ENCODE measurements around the gene ABTB2. TPM values are rescaled to one million over a fixed set of nuclear protein-coding genes. Genes with fewer than 3 reads are reported as not detected.

The ABTB2 gene
- polyA plus RNA-seq, 1 donor, result 8.3 TPM

- DNase-seq (ENCODE audit: low read depth), result no peak
These were observed 207.2 kb downstream of the ABTB2 start for GRCh38 chr11:34150494-34151151.

- DNase-seq (ENCODE audit: low read depth), result no peak
These were observed 208.0 kb downstream of the ABTB2 start for GRCh38 chr11:34149786-34150185.

- DNase-seq (ENCODE audit: low read depth), result no peak
These were observed 208.5 kb downstream of the ABTB2 start for GRCh38 chr11:34149274-34149673.

GRCh38 chr11:34148504-34149165, 209.2 kb downstream of the ABTB2 start:
- DNase-seq (ENCODE audit: low read depth), result no peak

GRCh38 chr11:34147581-34147980, 210.2 kb downstream of the ABTB2 start:
- no peak for DNase-seq (ENCODE audit: low read depth)

- no peak for DNase-seq (ENCODE audit: low read depth)
These were observed 210.9 kb downstream of the ABTB2 start for GRCh38 chr11:34146866-34147265.

GRCh38 chr11:34146411-34146810, 211.4 kb downstream of the ABTB2 start:
- DNase-seq (ENCODE audit: low read depth), result no peak

GRCh38 chr11:34145847-34146381, 211.9 kb downstream of the ABTB2 start:
- DNase-seq (ENCODE audit: low read depth), result no peak

- DNase-seq (ENCODE audit: low read depth), result no peak
These were observed 212.7 kb downstream of the ABTB2 start for GRCh38 chr11:34145073-34145472.

- DNase-seq (ENCODE audit: low read depth), result no peak
These were observed 214.8 kb downstream of the ABTB2 start for GRCh38 chr11:34143048-34143447.

GRCh38 chr11:34140149-34140548, 217.7 kb downstream of the ABTB2 start:
- no peak for DNase-seq (ENCODE audit: low read depth)

GRCh38 chr11:34139346-34139745, 218.5 kb downstream of the ABTB2 start:
- no peak for DNase-seq (ENCODE audit: low read depth)

GRCh38 chr11:34136420-34136819, 221.4 kb downstream of the ABTB2 start:
- no peak for DNase-seq (ENCODE audit: low read depth)

- no peak for DNase-seq (ENCODE audit: low read depth)
These were observed 222.4 kb downstream of the ABTB2 start for GRCh38 chr11:34135439-34135838.

GRCh38 chr11:34134765-34135164, 223.0 kb downstream of the ABTB2 start:
- DNase-seq (ENCODE audit: low read depth), result no peak

GRCh38 chr11:34132261-34132965, 225.4 kb downstream of the ABTB2 start:
- no peak for DNase-seq (ENCODE audit: low read depth)

GRCh38 chr11:34128824-34129223, 229.0 kb downstream of the ABTB2 start:
- no peak for DNase-seq (ENCODE audit: low read depth)

- no peak for DNase-seq (ENCODE audit: low read depth)
These were observed 230.6 kb downstream of the ABTB2 start for GRCh38 chr11:34126959-34127848.

GRCh38 chr11:34124885-34125668, 232.7 kb downstream of the ABTB2 start:
- no peak for DNase-seq (ENCODE audit: low read depth)

GRCh38 chr11:34120651-34121050, 237.2 kb downstream of the ABTB2 start:
- DNase-seq (ENCODE audit: low read depth), result no peak

GRCh38 chr11:34114471-34114870, 243.3 kb downstream of the ABTB2 start:
- no peak for DNase-seq (ENCODE audit: low read depth)
